ENCODE measurements around the gene ZNF746.

ZNF746 gene

GRCh38 chr7:149474309-149475120 is 23.1 kb downstream of the ZNF746 start:
- Mint-ChIP-seq H3K4me1 (ENCODE audit: low read depth) (no peaks in the 10 kb centered on the region), H3K4me3 (no peak overlapping the region), H3K9me3 (ENCODE audit: low read depth) (peaks cover 8% of the 10 kb centered on the region), H3K27me3 (no peaks in the 10 kb centered on the region), H3K36me3 (peaks cover 22% of the 10 kb centered on the region), H3K27ac (no peak overlapping the region)

- Mint-ChIP-seq H3K4me1 (ENCODE audit: low read depth) (no peaks in the 10 kb centered on the region), H3K27ac (no peak overlapping the region), H3K9me3 (ENCODE audit: low read depth) (no peaks in the 10 kb centered on the region), H3K36me3 (peaks cover 12% of the 10 kb centered on the region), H3K4me3 (no peak overlapping the region), H3K27me3 (no peaks in the 10 kb centered on the region)
Measured at GRCh38 chr7:149473251-149473650, 24.4 kb downstream of the ZNF746 start.

GRCh38 chr7:149471289-149471953 is 26.2 kb downstream of the ZNF746 start:
- no peaks in the 10 kb centered on the region for H3K4me1 Mint-ChIP-seq (ENCODE audit: low read depth)
- no peaks in the 10 kb centered on the region for H3K9me3 Mint-ChIP-seq (ENCODE audit: low read depth)
- H3K4me3 Mint-ChIP-seq, result no peak overlapping the region
- H3K27me3 Mint-ChIP-seq, result no peaks in the 10 kb centered on the region
- peaks cover 8% of the 10 kb centered on the region for H3K36me3 Mint-ChIP-seq
- H3K27ac Mint-ChIP-seq, result no peak overlapping the region

- Mint-ChIP-seq H3K4me3 (no peak overlapping the region), H3K36me3 (peaks cover 3% of the 10 kb centered on the region), H3K27me3 (no peaks in the 10 kb centered on the region), H3K4me1 (ENCODE audit: low read depth) (no peaks in the 10 kb centered on the region), H3K9me3 (ENCODE audit: low read depth) (no peaks in the 10 kb centered on the region), H3K27ac (no peak overlapping the region)
Measured at GRCh38 chr7:149469806-149470205, 27.8 kb downstream of the ZNF746 start.

GRCh38 chr7:149468208-149468607 is 29.4 kb downstream of the ZNF746 start:
- Mint-ChIP-seq H3K36me3 (peaks cover 3% of the 10 kb centered on the region), H3K27me3 (no peaks in the 10 kb centered on the region)

GRCh38 chr7:149467321-149467859 is 30.2 kb downstream of the ZNF746 start:
- H3K27ac Mint-ChIP-seq, result no peak overlapping the region
- H3K4me1 Mint-ChIP-seq (ENCODE audit: low read depth), result no peaks in the 10 kb centered on the region
- no peaks in the 10 kb centered on the region for H3K27me3 Mint-ChIP-seq
- no peak overlapping the region for H3K4me3 Mint-ChIP-seq
- H3K36me3 Mint-ChIP-seq, result peaks cover 3% of the 10 kb centered on the region
- H3K9me3 Mint-ChIP-seq (ENCODE audit: low read depth), result no peaks in the 10 kb centered on the region

More at GRCh38 chr7:149468208-149468607, 29.4 kb downstream of the ZNF746 start:
- no peaks in the 10 kb centered on the region for H3K9me3 Mint-ChIP-seq (ENCODE audit: low read depth)
- no peaks in the 10 kb centered on the region for H3K4me1 Mint-ChIP-seq (ENCODE audit: low read depth)
- no peak overlapping the region for H3K4me3 Mint-ChIP-seq
- H3K27ac Mint-ChIP-seq, result no peak overlapping the region

- Mint-ChIP-seq H3K4me3 (no peak overlapping the region), H3K27me3 (no peaks in the 10 kb centered on the region), H3K36me3 (peaks cover under 1% of the 10 kb centered on the region), H3K9me3 (ENCODE audit: low read depth) (no peaks in the 10 kb centered on the region), H3K4me1 (ENCODE audit: low read depth) (peaks cover 5% of the 10 kb centered on the region), H3K27ac (no peak overlapping the region)
Measured at GRCh38 chr7:149466364-149466763, 31.2 kb downstream of the ZNF746 start.

GRCh38 chr7:149463500-149464161 is 34.0 kb downstream of the ZNF746 start:
- H3K27me3 Mint-ChIP-seq, result no peaks in the 10 kb centered on the region
- H3K4me1 Mint-ChIP-seq (ENCODE audit: low read depth), result peaks cover 16% of the 10 kb centered on the region
- H3K4me3 Mint-ChIP-seq, result no peak overlapping the region
- H3K27ac Mint-ChIP-seq, result no peak overlapping the region
- no peaks in the 10 kb centered on the region for H3K9me3 Mint-ChIP-seq (ENCODE audit: low read depth)
- H3K36me3 Mint-ChIP-seq, result no peaks in the 10 kb centered on the region

- Mint-ChIP-seq H3K36me3 (no peaks in the 10 kb centered on the region), H3K27ac (peak overlapping the region; percentile 35), H3K27me3 (no peaks in the 10 kb centered on the region), H3K9me3 (ENCODE audit: low read depth) (no peaks in the 10 kb centered on the region), H3K4me3 (peak overlapping the region; percentile 51), H3K4me1 (ENCODE audit: low read depth) (peaks cover 31% of the 10 kb centered on the region)
Measured at GRCh38 chr7:149462101-149462520, 35.5 kb downstream of the ZNF746 start.

GRCh38 chr7:149460493-149461277 is 36.9 kb downstream of the ZNF746 start, which contains the start of gene ZNF777:
Gene ZNF777, minus strand, starts transcription at chr7:149461062. Its CDS starts 5,040 bp downstream, at chr7:149456022.
- peaks cover 37% of the 10 kb centered on the region for H3K4me1 Mint-ChIP-seq (ENCODE audit: low read depth)
- no peaks in the 10 kb centered on the region for H3K9me3 Mint-ChIP-seq (ENCODE audit: low read depth)
- H3K4me3 Mint-ChIP-seq, result peak within 1 kb of the TSS; percentile 86
- peak within 1 kb of the TSS; percentile 86 for H3K27ac Mint-ChIP-seq
- no peaks in the 10 kb centered on the region for H3K36me3 Mint-ChIP-seq
- H3K27me3 Mint-ChIP-seq, result no peaks in the 10 kb centered on the region

- Mint-ChIP-seq H3K36me3 (no peaks in the 10 kb centered on the region), H3K27ac (no peak overlapping the region), H3K4me1 (ENCODE audit: low read depth) (peaks cover 37% of the 10 kb centered on the region), H3K27me3 (no peaks in the 10 kb centered on the region), H3K9me3 (ENCODE audit: low read depth) (no peaks in the 10 kb centered on the region), H3K4me3 (peak overlapping the region; percentile 40)
Measured at GRCh38 chr7:149459540-149460452, 37.8 kb downstream of the ZNF746 start.

- H3K4me3 Mint-ChIP-seq, result peak overlapping the region; percentile 85
- peaks cover 37% of the 10 kb centered on the region for H3K4me1 Mint-ChIP-seq (ENCODE audit: low read depth)
- H3K9me3 Mint-ChIP-seq (ENCODE audit: low read depth), result no peaks in the 10 kb centered on the region
- no peaks in the 10 kb centered on the region for H3K27me3 Mint-ChIP-seq
- H3K36me3 Mint-ChIP-seq, result no peaks in the 10 kb centered on the region
- H3K27ac Mint-ChIP-seq, result peak overlapping the region; percentile 58
Measured at GRCh38 chr7:149459201-149459539, 38.4 kb downstream of the ZNF746 start.

GRCh38 chr7:149458235-149458634 is 39.4 kb downstream of the ZNF746 start:
- no peaks in the 10 kb centered on the region for H3K36me3 Mint-ChIP-seq
- H3K9me3 Mint-ChIP-seq (ENCODE audit: low read depth), result no peaks in the 10 kb centered on the region

More at GRCh38 chr7:149458235-149458634, 39.4 kb downstream of the ZNF746 start:
- Mint-ChIP-seq H3K27me3 (no peaks in the 10 kb centered on the region), H3K4me3 (peak overlapping the region; percentile 85), H3K27ac (peak overlapping the region; percentile 68), H3K4me1 (ENCODE audit: low read depth) (peaks cover 37% of the 10 kb centered on the region)

All from activated naive CD8-positive, alpha-beta T cell (primary cell).